ENCODE measurements around the gene LGI2. TPM values are rescaled to one million over a fixed set of nuclear protein-coding genes. Genes with fewer than 3 reads are reported as not detected.

LGI2 gene
- polyA plus RNA-seq, 1 donor from 2014 or later, result 10.3 TPM

DNA sequence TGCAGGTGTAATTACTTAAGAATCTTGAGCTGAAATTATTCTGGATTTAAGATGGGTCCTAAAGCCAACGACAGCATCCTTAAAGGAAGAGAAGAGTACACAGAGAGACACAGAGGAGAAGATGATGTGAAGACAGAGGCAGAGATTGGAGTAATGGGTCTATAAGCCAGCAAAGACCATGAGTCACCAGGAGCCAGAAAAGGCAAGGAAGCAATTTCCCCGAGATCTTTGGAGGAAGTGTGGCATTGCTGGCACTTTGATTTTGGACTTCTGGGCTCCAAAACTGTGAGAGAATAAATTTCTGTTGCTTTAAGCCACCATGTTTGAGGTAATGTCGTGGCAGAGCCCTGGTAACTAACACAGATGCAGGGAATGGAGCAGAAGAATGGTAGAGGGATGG, 32.4 kb upstream of the LGI2 start:
- Histone ChIP-seq H3K79me2 (replicated peaks; ENCODE audit: insufficient read depth, low read length) (no peaks in the 10 kb centered on the region), H3K9me3 (ENCODE audit: low read length) (no peaks in the 10 kb centered on the region), H4K20me1 (ENCODE audit: insufficient read depth) (no peaks in the 10 kb centered on the region), H3K9ac (ENCODE audit: low read length) (no peak overlapping the region), H3K4me3 (ENCODE audit: low read length) (no peak overlapping the region), H3K27ac (ENCODE audit: low read length) (no peak overlapping the region), H2AFZ (ENCODE audit: low read depth, low read length) (no peak overlapping the region), H3K36me3 (ENCODE audit: insufficient read depth, low read length) (no peaks in the 10 kb centered on the region), H3F3A (ENCODE audit: insufficient read depth, low read length, poor library complexity, severe bottlenecking) (no peaks in the 10 kb centered on the region), H3K9me2 (ENCODE audit: insufficient read depth, low read length) (no peaks in the 10 kb centered on the region), H3K4me2 (ENCODE audit: low read length) (no peak overlapping the region), H3K27me3 (ENCODE audit: insufficient read depth, low read depth, low read length) (no peaks in the 10 kb centered on the region)
- TF ChIP-seq, protein P1, sequence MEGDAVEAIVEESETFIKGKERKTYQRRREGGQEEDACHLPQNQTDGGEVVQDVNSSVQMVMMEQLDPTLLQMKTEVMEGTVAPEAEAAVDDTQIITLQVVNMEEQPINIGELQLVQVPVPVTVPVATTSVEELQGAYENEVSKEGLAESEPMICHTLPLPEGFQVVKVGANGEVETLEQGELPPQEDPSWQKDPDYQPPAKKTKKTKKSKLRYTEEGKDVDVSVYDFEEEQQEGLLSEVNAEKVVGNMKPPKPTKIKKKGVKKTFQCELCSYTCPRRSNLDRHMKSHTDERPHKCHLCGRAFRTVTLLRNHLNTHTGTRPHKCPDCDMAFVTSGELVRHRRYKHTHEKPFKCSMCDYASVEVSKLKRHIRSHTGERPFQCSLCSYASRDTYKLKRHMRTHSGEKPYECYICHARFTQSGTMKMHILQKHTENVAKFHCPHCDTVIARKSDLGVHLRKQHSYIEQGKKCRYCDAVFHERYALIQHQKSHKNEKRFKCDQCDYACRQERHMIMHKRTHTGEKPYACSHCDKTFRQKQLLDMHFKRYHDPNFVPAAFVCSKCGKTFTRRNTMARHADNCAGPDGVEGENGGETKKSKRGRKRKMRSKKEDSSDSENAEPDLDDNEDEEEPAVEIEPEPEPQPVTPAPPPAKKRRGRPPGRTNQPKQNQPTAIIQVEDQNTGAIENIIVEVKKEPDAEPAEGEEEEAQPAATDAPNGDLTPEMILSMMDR (IDR thresholded peaks at IDR 0.05; ENCODE audit: poor library complexity, severe bottlenecking), result no peak
- TF ChIP-seq, protein P2, sequence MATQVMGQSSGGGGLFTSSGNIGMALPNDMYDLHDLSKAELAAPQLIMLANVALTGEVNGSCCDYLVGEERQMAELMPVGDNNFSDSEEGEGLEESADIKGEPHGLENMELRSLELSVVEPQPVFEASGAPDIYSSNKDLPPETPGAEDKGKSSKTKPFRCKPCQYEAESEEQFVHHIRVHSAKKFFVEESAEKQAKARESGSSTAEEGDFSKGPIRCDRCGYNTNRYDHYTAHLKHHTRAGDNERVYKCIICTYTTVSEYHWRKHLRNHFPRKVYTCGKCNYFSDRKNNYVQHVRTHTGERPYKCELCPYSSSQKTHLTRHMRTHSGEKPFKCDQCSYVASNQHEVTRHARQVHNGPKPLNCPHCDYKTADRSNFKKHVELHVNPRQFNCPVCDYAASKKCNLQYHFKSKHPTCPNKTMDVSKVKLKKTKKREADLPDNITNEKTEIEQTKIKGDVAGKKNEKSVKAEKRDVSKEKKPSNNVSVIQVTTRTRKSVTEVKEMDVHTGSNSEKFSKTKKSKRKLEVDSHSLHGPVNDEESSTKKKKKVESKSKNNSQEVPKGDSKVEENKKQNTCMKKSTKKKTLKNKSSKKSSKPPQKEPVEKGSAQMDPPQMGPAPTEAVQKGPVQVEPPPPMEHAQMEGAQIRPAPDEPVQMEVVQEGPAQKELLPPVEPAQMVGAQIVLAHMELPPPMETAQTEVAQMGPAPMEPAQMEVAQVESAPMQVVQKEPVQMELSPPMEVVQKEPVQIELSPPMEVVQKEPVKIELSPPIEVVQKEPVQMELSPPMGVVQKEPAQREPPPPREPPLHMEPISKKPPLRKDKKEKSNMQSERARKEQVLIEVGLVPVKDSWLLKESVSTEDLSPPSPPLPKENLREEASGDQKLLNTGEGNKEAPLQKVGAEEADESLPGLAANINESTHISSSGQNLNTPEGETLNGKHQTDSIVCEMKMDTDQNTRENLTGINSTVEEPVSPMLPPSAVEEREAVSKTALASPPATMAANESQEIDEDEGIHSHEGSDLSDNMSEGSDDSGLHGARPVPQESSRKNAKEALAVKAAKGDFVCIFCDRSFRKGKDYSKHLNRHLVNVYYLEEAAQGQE (IDR thresholded peaks at IDR 0.05; ENCODE audit: borderline replicate concordance), result no peak
- TF ChIP-seq MXI1 (conservative IDR thresholded peaks at IDR 0.05; ENCODE audit: poor library complexity, severe bottlenecking), result no peak
- no peak for TF ChIP-seq SMC3 (conservative IDR thresholded peaks at IDR 0.05; ENCODE audit: poor library complexity)
- no peak for TF ChIP-seq EP300 (conservative IDR thresholded peaks at IDR 0.05; ENCODE audit: poor library complexity, severe bottlenecking)
- no peak for TF ChIP-seq EZH2 (IDR thresholded peaks at IDR 0.05; ENCODE audit: borderline replicate concordance, insufficient read depth, low read length, poor library complexity, severe bottlenecking)
- no peak for TF ChIP-seq RAD21 (conservative IDR thresholded peaks at IDR 0.05)
- TF ChIP-seq POLR2AphosphoS5 (IDR thresholded peaks at IDR 0.05), result no peak
- TF ChIP-seq TAF1 (IDR thresholded peaks at IDR 0.05; ENCODE audit: low read depth), result no peak

DNA sequence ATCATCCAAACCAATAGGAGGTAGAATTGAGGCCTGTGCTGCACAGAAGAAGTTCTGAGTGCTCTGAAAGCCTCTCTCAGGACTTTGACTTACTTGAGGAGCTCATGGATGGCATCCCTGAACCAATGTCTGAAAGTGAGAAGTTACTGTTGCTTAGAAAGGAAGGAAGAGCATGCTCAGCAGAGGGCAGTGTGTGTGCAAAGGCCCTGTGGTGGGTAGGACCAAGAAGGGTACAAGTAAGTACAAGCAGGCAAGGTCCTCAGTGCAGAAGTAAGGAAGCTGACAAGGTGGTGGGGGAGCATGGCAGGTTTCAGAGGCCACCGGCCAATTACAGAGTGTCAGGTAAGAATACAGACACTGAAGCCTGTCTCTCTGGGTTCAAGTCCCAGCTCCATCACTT, 31.4 kb upstream of the LGI2 start:
- no peak overlapping the region for H3K4me3 ChIP-seq (ENCODE audit: low read length)
- TF ChIP-seq, protein P1 (IDR thresholded peaks at IDR 0.05; ENCODE audit: poor library complexity, severe bottlenecking), result no peak
- no peaks in the 10 kb centered on the region for H3K27me3 ChIP-seq (ENCODE audit: insufficient read depth, low read depth, low read length)
- H4K20me1 ChIP-seq (ENCODE audit: insufficient read depth), result no peaks in the 10 kb centered on the region
- no peaks in the 10 kb centered on the region for H3K79me2 ChIP-seq (replicated peaks; ENCODE audit: insufficient read depth, low read length)
- no peak overlapping the region for H3K27ac ChIP-seq (ENCODE audit: low read length)
- H3K9me2 ChIP-seq (ENCODE audit: insufficient read depth, low read length), result no peaks in the 10 kb centered on the region
- no peak overlapping the region for H3K9ac ChIP-seq (ENCODE audit: low read length)
- no peak overlapping the region for H2AFZ ChIP-seq (ENCODE audit: low read depth, low read length)
- H3K9me3 ChIP-seq (ENCODE audit: low read length), result no peaks in the 10 kb centered on the region
- no peaks in the 10 kb centered on the region for H3F3A ChIP-seq (ENCODE audit: insufficient read depth, low read length, poor library complexity, severe bottlenecking)
- no peak overlapping the region for H3K4me2 ChIP-seq (ENCODE audit: low read length)
- no peaks in the 10 kb centered on the region for H3K36me3 ChIP-seq (ENCODE audit: insufficient read depth, low read length)

Data from neural cell (in vitro differentiated cells).